Activated CD4-positive, alpha-beta memory T cell treated with anti-CD3 and anti-CD28 coated beads, Interleukin-2, amount 10 ng/mL, durations not matched to agents 7 days and 5 days (primary cell): Measurements from ENCODE around the gene KLHDC8A. TPM values are rescaled to one million over a fixed set of nuclear protein-coding genes. Genes with fewer than 3 reads are reported as not detected.

ENCODE experiments used
- CTCF ChIA-PET: fragments of 350-600 bp; sonication (Branson Sonifier 250); formaldehyde crosslinking; loops from one replicate; lab custom pipeline; 2021; ENCODE audit warnings: antibody characterized with exemption, inconsistent platforms; lab: Charles Lee
- POLR2A ChIA-PET: fragments of 350-600 bp; sonication (Branson Sonifier 250); formaldehyde crosslinking; loops from one replicate; lab custom pipeline; 2021; ENCODE audit warnings: antibody characterized with exemption; lab: Charles Lee
- DNase-seq: peaks from one replicate; pipeline ENCODE4 v3.0.0-alpha.2; 2020
- H3K27ac Mint-ChIP-seq: one replicate; pipeline ENCODE4 v1.8.0; 2021; ENCODE audit warnings: mild to moderate bottlenecking, mixed read lengths
- H3K27me3 Mint-ChIP-seq: one replicate; pipeline ENCODE4 v1.8.0; 2021; ENCODE audit warnings: mixed read lengths
- H3K36me3 Mint-ChIP-seq: one replicate; pipeline ENCODE4 v1.8.0; 2021; ENCODE audit warnings: low read depth, mixed read lengths
- H3K4me1 Mint-ChIP-seq: one replicate; pipeline ENCODE4 v1.8.0; 2021; ENCODE audit warnings: mixed read lengths
- H3K4me3 Mint-ChIP-seq: one replicate; pipeline ENCODE4 v1.8.0; 2021; ENCODE audit warnings: mild to moderate bottlenecking, mixed read lengths
- H3K9me3 Mint-ChIP-seq: one replicate; pipeline ENCODE4 v1.8.0; 2021; ENCODE audit warnings: mixed read lengths
- total RNA-seq, 2 experiments: library from RNA; stranded (reverse); gene quantifications; one replicate each; pipeline ENCODE4 v1.2.3, GENCODE V29; 2021

The KLHDC8A gene
- total RNA-seq, 2 experiments from 2014 or later = not detected

- H3K36me3 Mint-ChIP-seq = no peaks in the 10 kb centered on the region
- H3K4me1 Mint-ChIP-seq = peaks cover 14% of the 10 kb centered on the region
- H3K27ac Mint-ChIP-seq = no peak overlapping the region
These were observed 60.6 kb downstream of the KLHDC8A start for GRCh38 chr1:205296154-205296553.

DNA sequence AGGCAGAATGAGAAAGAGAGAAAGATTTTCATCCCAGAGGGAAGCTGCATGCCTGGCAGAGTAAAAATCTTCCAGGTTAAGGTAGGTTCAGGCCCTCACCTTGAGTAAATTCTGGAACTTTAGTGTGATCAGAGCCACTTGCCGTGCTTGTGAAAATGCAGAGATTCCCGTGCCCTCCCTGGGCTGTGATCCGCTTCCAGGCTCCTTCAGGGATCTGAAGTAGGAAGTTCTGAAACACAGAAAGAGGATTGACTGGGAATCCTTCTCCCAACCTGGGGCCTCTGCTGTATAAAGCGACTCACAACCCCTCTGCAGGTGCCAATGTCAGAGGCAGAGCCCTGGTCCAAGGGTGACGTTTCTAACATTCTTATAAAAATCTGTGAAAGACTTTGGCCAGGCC, 61.8 kb downstream of the KLHDC8A start:
- H3K27ac Mint-ChIP-seq = no peak overlapping the region
- POLR2A ChIA-PET = interaction anchor here (0.8 to 3.2 kb wide), 3 partner anchors 10 to 24 kb away, joined by 3 to 20 read pairs (median 3); no protein-coding TSS in a partner anchor
- H3K9me3 Mint-ChIP-seq = no peaks in the 10 kb centered on the region
- H3K4me1 Mint-ChIP-seq = peaks cover 15% of the 10 kb centered on the region
- peaks cover 9% of the 10 kb centered on the region for H3K27me3 Mint-ChIP-seq
- H3K4me3 Mint-ChIP-seq = no peak overlapping the region
- CTCF ChIA-PET = interaction anchor here (0.8 to 2.5 kb wide), 5 partner anchors 19 to 31 kb away, joined by 3 to 11 read pairs (median 3); no protein-coding TSS in a partner anchor
- DNase-seq = no peak
- no peaks in the 10 kb centered on the region for H3K36me3 Mint-ChIP-seq

More at GRCh38 chr1:205296154-205296553, 60.6 kb downstream of the KLHDC8A start:
- H3K4me3 Mint-ChIP-seq = no peak overlapping the region
- H3K27me3 Mint-ChIP-seq = peaks cover 11% of the 10 kb centered on the region
- POLR2A ChIA-PET = interaction anchor here (3.2 kb wide), 1 partner anchor 11 kb away, joined by 20 read pairs; no protein-coding TSS in a partner anchor
- H3K9me3 Mint-ChIP-seq = no peaks in the 10 kb centered on the region
- CTCF ChIA-PET = interaction anchor here (2.5 kb wide), 1 partner anchor 23 kb away, joined by 11 read pairs; no protein-coding TSS in a partner anchor
- DNase-seq = no peak

GRCh38 chr1:205294175-205294917, 62.4 kb downstream of the KLHDC8A start:
- no peak overlapping the region for H3K27ac Mint-ChIP-seq
- H3K27me3 Mint-ChIP-seq = peaks cover 9% of the 10 kb centered on the region
- H3K9me3 Mint-ChIP-seq = no peaks in the 10 kb centered on the region
- POLR2A ChIA-PET = interaction anchor here (0.8 to 3.2 kb wide), 3 partner anchors 9 to 24 kb away, joined by 3 to 20 read pairs (median 3); no protein-coding TSS in a partner anchor
- no peak overlapping the region for H3K4me3 Mint-ChIP-seq
- no peak for DNase-seq
- no peaks in the 10 kb centered on the region for H3K36me3 Mint-ChIP-seq
- CTCF ChIA-PET = interaction anchor here (0.9 to 2.5 kb wide), 5 partner anchors 10 to 31 kb away, joined by 3 to 11 read pairs (median 3); no protein-coding TSS in a partner anchor
- peaks cover 17% of the 10 kb centered on the region for H3K4me1 Mint-ChIP-seq

DNA sequence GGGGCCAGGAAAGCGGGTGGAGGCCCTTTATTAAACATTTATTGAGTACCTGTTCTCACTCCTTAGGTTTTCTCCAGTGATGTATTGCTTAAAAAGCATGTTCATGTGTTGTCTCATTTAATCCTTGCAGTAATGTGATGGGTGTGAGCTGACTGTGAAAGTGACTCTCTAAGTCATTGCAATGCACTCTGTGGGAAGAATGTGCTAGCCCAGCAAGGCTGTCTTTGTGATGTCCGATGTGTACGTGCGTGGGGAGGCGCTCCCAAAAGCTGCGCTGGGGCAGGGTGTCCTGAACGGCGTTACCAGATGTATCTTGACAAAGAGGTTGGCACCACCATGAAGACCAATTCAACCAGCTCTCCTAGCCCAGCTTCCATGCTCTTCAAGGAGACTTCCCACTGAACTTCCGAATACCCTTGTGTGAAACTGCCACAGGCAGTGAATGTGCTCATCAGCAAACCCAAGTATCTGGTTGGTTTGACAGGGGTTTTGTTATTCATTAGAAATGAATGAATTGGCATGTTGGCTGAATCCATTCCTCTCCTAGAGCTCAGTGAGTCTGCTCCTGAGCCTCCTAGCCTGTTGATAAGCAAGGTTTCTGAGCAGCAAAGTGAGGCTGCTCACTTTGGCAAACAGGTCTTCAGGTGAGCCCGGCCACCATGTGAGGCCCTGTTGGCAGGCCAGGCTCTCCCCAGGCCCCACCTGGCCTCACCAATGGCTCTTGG, 63.2 kb downstream of the KLHDC8A start:
- ChIA-PET CTCF (interaction anchor here (1.1 to 1.3 kb wide), 3 partner anchors 9 to 32 kb away, joined by 3 to 5 read pairs (median 3); no protein-coding TSS in a partner anchor), POLR2A (interaction anchor here (3.2 kb wide), 1 partner anchor 8 kb away, joined by 20 read pairs; no protein-coding TSS in a partner anchor)
- H3K27ac Mint-ChIP-seq = no peak overlapping the region
- DNase-seq = no peak
- no peaks in the 10 kb centered on the region for H3K9me3 Mint-ChIP-seq
- peaks cover 9% of the 10 kb centered on the region for H3K27me3 Mint-ChIP-seq
- no peaks in the 10 kb centered on the region for H3K36me3 Mint-ChIP-seq
- no peak overlapping the region for H3K4me3 Mint-ChIP-seq
- H3K4me1 Mint-ChIP-seq = peaks cover 24% of the 10 kb centered on the region

DNA sequence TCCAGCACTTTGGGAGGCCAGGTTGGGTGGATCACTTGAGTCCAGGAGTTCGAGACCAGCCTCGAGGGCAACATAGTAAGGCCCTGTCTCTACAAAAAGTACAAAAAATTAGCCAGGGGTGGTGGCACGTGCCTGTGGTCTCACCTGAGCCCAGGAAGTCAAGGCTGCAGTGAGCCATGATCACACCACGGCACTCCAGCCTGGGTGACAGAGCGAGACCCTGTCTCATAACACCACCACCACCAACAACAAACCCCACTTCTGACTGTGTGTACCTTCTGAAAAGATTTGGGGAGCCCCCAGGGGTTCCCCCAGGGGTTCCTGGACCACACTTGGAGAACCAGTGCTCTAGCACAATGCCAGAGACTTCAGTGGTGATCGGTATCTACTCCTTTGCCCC, 65.1 kb downstream of the KLHDC8A start:
- Mint-ChIP-seq H3K4me3 (no peak overlapping the region), H3K27me3 (peaks cover 9% of the 10 kb centered on the region), H3K27ac (no peak overlapping the region), H3K9me3 (no peaks in the 10 kb centered on the region), H3K4me1 (peaks cover 41% of the 10 kb centered on the region), H3K36me3 (peaks cover under 1% of the 10 kb centered on the region)
- no peak for DNase-seq
- ChIA-PET CTCF (interaction anchor here (1.1 kb wide), 1 partner anchor 34 kb away, joined by 4 read pairs; no protein-coding TSS in a partner anchor), POLR2A (no interaction called here)

DNA sequence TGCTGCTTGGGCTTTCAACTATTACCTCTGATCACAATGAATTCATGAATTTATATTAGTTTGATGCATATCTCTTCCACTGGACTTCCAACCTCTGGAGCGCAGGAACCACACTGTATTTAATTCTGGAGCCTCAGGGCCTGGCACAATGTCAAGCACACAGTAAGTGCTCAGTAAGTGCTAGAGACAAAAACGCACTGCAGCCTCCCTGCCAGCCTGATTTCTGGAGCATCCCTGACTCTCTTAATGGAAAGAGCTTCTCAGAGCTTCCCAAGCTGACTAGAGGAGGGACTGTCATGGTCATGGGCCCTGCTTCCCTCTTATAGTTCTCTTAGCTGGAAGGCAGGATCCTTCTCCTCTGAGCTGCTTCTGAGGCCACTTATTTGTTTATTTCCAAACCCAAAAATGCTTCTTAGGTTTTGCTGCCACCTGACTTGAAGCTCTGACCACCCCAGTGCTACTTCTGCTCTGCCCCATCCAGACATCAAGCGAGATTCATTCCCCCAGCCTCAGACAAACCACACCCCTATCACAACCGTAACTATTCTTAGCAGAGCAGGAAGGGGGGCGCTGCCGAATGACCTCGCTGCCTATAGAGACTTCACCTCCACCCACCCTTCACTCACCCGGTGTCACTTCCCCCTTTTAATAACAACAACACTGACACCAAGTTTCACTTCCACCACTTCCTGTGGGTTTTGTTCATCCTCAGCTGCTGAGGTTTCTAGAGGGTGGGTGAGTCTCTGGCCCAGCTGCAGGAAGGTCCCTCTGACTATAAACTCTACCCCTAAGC, 68.8 kb downstream of the KLHDC8A start:
- ChIA-PET POLR2A (interaction anchor here (0.9 to 9.8 kb wide), 11 partner anchors 8 to 774 kb away, joined by 3 to 234 read pairs (median 5); partner anchors contain the start of genes NUAK2 and RAB29), CTCF (interaction anchor here (0.6 to 8.3 kb wide), 7 partner anchors 8 to 60 kb away, joined by 3 to 201 read pairs (median 6); partner anchors contain the start of genes NUAK2 and TMCC2)
- DNase-seq = peak; percentile 89
- Mint-ChIP-seq H3K27me3 (peaks cover 7% of the 10 kb centered on the region), H3K36me3 (peaks cover 3% of the 10 kb centered on the region), H3K27ac (peak overlapping the region; percentile 91), H3K4me3 (peak overlapping the region; percentile 56), H3K4me1 (peaks cover 65% of the 10 kb centered on the region), H3K9me3 (no peaks in the 10 kb centered on the region)

GRCh38 chr1:205287076-205287475, 69.6 kb downstream of the KLHDC8A start:
- CTCF ChIA-PET = interaction anchor here (1.0 to 8.3 kb wide), 5 partner anchors 14 to 59 kb away, joined by 3 to 201 read pairs (median 6); partner anchors contain the start of genes NUAK2 and TMCC2
- Mint-ChIP-seq H3K9me3 (no peaks in the 10 kb centered on the region), H3K27ac (peak overlapping the region; percentile 91), H3K4me1 (peaks cover 73% of the 10 kb centered on the region), H3K27me3 (peaks cover 14% of the 10 kb centered on the region), H3K36me3 (peaks cover 3% of the 10 kb centered on the region), H3K4me3 (peak overlapping the region; percentile 77)
- no peak for DNase-seq
- POLR2A ChIA-PET = interaction anchor here (1.3 to 9.8 kb wide), 5 partner anchors 9 to 488 kb away, joined by 4 to 234 read pairs (median 37); partner anchors contain the start of genes NUAK2 and RAB29

GRCh38 chr1:205286335-205286950, 70.3 kb downstream of the KLHDC8A start:
- POLR2A ChIA-PET = interaction anchor here (1.4 to 9.8 kb wide), 7 partner anchors 8 to 103 kb away, joined by 3 to 234 read pairs (median 20); partner anchors contain the start of gene NUAK2
- H3K36me3 Mint-ChIP-seq = peaks cover 3% of the 10 kb centered on the region
- H3K4me1 Mint-ChIP-seq = peaks cover 73% of the 10 kb centered on the region
- H3K27ac Mint-ChIP-seq = peak overlapping the region; percentile 91
- CTCF ChIA-PET = interaction anchor here (0.7 to 8.3 kb wide), 10 partner anchors 12 to 691 kb away, joined by 3 to 201 read pairs (median 4); partner anchors contain the start of gene NUAK2
- no peaks in the 10 kb centered on the region for H3K9me3 Mint-ChIP-seq
- H3K27me3 Mint-ChIP-seq = peaks cover 14% of the 10 kb centered on the region
- peak overlapping the region; percentile 77 for H3K4me3 Mint-ChIP-seq
- peak; percentile 94 for DNase-seq

Other genes with a start within 250 kb of the KLHDC8A start
- gene RBBP5, start 234.9 kb downstream of the KLHDC8A start, total RNA-seq = 10 to 100 TPM; 19.5 to 20.3 TPM
- 1 to 10 TPM; 8.8 to 9.2 TPM for gene DSTYK, start 145.2 kb downstream of the KLHDC8A start, total RNA-seq
- 1 to 10 TPM; 1.8 TPM for gene TMCC2, start 129.0 kb downstream of the KLHDC8A start, total RNA-seq
- 10 to 100 TPM; 12.4 to 13.0 TPM for gene NUAK2, start 35.2 kb downstream of the KLHDC8A start, total RNA-seq
- 1 to 10 TPM; 1.1 to 2.2 TPM for gene LEMD1, start 65.1 kb upstream of the KLHDC8A start, total RNA-seq
- gene BLACAT1, start 99.1 kb upstream of the KLHDC8A start, total RNA-seq = under 1 TPM; 0.55 to 0.65 TPM
- gene CDK18, start 147.7 kb upstream of the KLHDC8A start, total RNA-seq = 1 to 10 TPM; 1.1 to 1.4 TPM